Bone marrow (tissue), 2 donors: ENCODE results near the gene RRAS2.

Experiments used
- DNase-seq, 2 donors: peaks; one replicate each; lab custom pipeline; 2025; lab: John Stamatoyannopoulos, UW

Gene RRAS2

GRCh38 chr11:14336507-14337503 lies 22.2 kb downstream of the RRAS2 start:
- DNase-seq: no peak

- DNase-seq: no peak
Measured at GRCh38 chr11:14335712-14336111, 23.3 kb downstream of the RRAS2 start.

GRCh38 chr11:14334893-14335292 lies 24.1 kb downstream of the RRAS2 start:
- DNase-seq: no peak

- DNase-seq: no peak
Measured at GRCh38 chr11:14334192-14334591, 24.8 kb downstream of the RRAS2 start.

- DNase-seq: peak in 1 of 2 donors; percentile 73
Measured at GRCh38 chr11:14331476-14332136, 27.4 kb downstream of the RRAS2 start.

- DNase-seq: no peak
Measured at GRCh38 chr11:14330881-14331280, 28.1 kb downstream of the RRAS2 start.

- no peak for DNase-seq
Measured at GRCh38 chr11:14329702-14330101, 29.3 kb downstream of the RRAS2 start.

GRCh38 chr11:14327116-14327515 lies 31.9 kb downstream of the RRAS2 start:
- DNase-seq: peak in 1 of 2 donors; percentile 42

GRCh38 chr11:14323118-14323676 lies 35.8 kb downstream of the RRAS2 start:
- no peak for DNase-seq

GRCh38 chr11:14322510-14322909 lies 36.5 kb downstream of the RRAS2 start:
- DNase-seq: no peak

- DNase-seq: no peak
Measured at GRCh38 chr11:14320020-14320419, 39.0 kb downstream of the RRAS2 start.

GRCh38 chr11:14318581-14318981 lies 40.4 kb downstream of the RRAS2 start:
- DNase-seq: no peak

GRCh38 chr11:14317659-14318325 lies 41.2 kb downstream of the RRAS2 start:
- no peak for DNase-seq

- DNase-seq: no peak
Measured at GRCh38 chr11:14315130-14315529, 43.9 kb downstream of the RRAS2 start.

- no peak for DNase-seq
Measured at GRCh38 chr11:14314127-14314526, 44.9 kb downstream of the RRAS2 start.

- no peak for DNase-seq
Measured at GRCh38 chr11:14312736-14313438, 46.1 kb downstream of the RRAS2 start.

- DNase-seq: no peak
Measured at GRCh38 chr11:14310679-14311078, 48.3 kb downstream of the RRAS2 start.

- no peak for DNase-seq
Measured at GRCh38 chr11:14309425-14310192, 49.4 kb downstream of the RRAS2 start.

- DNase-seq: no peak
Measured at GRCh38 chr11:14308897-14309387, 50.0 kb downstream of the RRAS2 start.

- peak in 1 of 2 donors; percentile 52 for DNase-seq
Measured at GRCh38 chr11:14308114-14308896, 50.7 kb downstream of the RRAS2 start.
